Gastrocnemius medialis (tissue), 4 donors: ENCODE data around the gene NPHS1.

Source experiments
- CTCF ChIP-seq, 5 experiments: fragments of 450-650 bp in 3 of 5; fragments of 200-600 bp in 2 of 5; sonication (generic) in 2 of 5; IDR thresholded peaks in 4 of 5; conservative IDR thresholded peaks in 1 of 5; 1 replicate in 4 of 5; 2 replicates in 1 of 5; pipeline ENCODE4 v1.5.1; 2016 to 2019; ENCODE audit warnings: antibody characterized with exemption in 5 of 5, mild to moderate bottlenecking in 3 of 5, moderate library complexity in 3 of 5
- POLR2A ChIP-seq, 2 donors: fragments of 450-650 bp; IDR thresholded peaks; one replicate each; pipeline ENCODE4 v1.6.1; 2017; ENCODE audit warnings: antibody characterized with exemption in 2 of 2, mild to moderate bottlenecking in 2 of 2, moderate library complexity in 2 of 2

- TF ChIP-seq CTCF (IDR thresholded peaks at IDR 0.05 in 4 of 5, conservative IDR thresholded peaks at IDR 0.05 in 1 of 5) (no peak), POLR2A (IDR thresholded peaks at IDR 0.05) (no peak)
Measured at GRCh38 chr19:35777086-35777841, 75.0 kb downstream of the NPHS1 start.
